GM23338 (cell line): ENCODE measurements around the gene EVL. TPM values are rescaled to one million over a fixed set of nuclear protein-coding genes. Genes with fewer than 3 reads are reported as not detected.

Experiments used
- CREB1 ChIP-seq: fragments of 250-450 bp; sonication (Bioruptor Pico); IDR thresholded peaks from 2 replicates; pipeline ENCODE4 v1.5.0; 2020; ENCODE audit warnings: low read depth, mild to moderate bottlenecking, moderate library complexity
- ETS1 ChIP-seq: IDR thresholded peaks from 2 replicates; pipeline ENCODE4 v1.6.1; 2016; ENCODE audit warnings: antibody characterized with exemption
- EZH2 ChIP-seq: fragments of 200-600 bp; sonication (generic); IDR thresholded peaks from one replicate; pipeline ENCODE4 v1.8.0; 2017; ENCODE audit warnings: antibody characterized with exemption, mild to moderate bottlenecking, low read depth; ENCODE audit not compliant: unreplicated experiment
- REST ChIP-seq: IDR thresholded peaks from one replicate; pipeline ENCODE4 v1.6.1; 2018; ENCODE audit warnings: antibody characterized with exemption; ENCODE audit not compliant: unreplicated experiment
- ZNF114 ChIP-seq: fragments of 250-450 bp; sonication (Bioruptor Pico); IDR thresholded peaks from 2 replicates; pipeline ENCODE4 v1.5.0; 2020; ENCODE audit warnings: mild to moderate bottlenecking, moderate library complexity
- ZNF462 ChIP-seq: fragments of 250-450 bp; sonication (Bioruptor Pico); IDR thresholded peaks from 2 replicates; pipeline ENCODE4 v1.5.0; 2020; ENCODE audit warnings: mild to moderate bottlenecking, moderate library complexity
- polyA plus RNA-seq: library from polyadenylated mRNA; unstranded; fragments of >200 nt; fragmentation: Nextera tagmentation; extraction: Ambion mirVana; gene quantifications from 2 replicates; pipeline ENCODE4 v1.2.1, GENCODE V29; 2016
- total RNA-seq: library from RNA; depleted of rRNA; stranded (reverse); fragments of >200 nt; shearing (Covaris generic); gene quantifications from 2 replicates; pipeline ENCODE4 v1.2.3, GENCODE V29; 2014
- TF ChIP-seq, protein P1 (sequence below), 2 experiments: fragments of 200-600 bp in 1 of 2; sonication (generic) in 1 of 2; conservative IDR thresholded peaks; 2 replicates each; pipeline versions ENCODE4 v1.5.1 to v1.6.1; 2016 to 2017; ENCODE audit warnings: antibody characterized with exemption in 2 of 2, low read depth in 2 of 2, mild to moderate bottlenecking in 2 of 2, moderate library complexity in 1 of 2

Gene EVL
- total and polyA plus RNA-seq, 2 experiments from 2014 or later: 28.2 to 50.5 TPM

GRCh38 chr14:100126401-100126800, 61.2 kb downstream of the EVL start (continued):
- TF ChIP-seq ZNF462 (no peak), ETS1 (no peak), REST (no peak), CREB1 (CRISPR knock-in tag) (no peak), EZH2 (no peak), ZNF114 (no peak)
- TF ChIP-seq, protein P1, sequence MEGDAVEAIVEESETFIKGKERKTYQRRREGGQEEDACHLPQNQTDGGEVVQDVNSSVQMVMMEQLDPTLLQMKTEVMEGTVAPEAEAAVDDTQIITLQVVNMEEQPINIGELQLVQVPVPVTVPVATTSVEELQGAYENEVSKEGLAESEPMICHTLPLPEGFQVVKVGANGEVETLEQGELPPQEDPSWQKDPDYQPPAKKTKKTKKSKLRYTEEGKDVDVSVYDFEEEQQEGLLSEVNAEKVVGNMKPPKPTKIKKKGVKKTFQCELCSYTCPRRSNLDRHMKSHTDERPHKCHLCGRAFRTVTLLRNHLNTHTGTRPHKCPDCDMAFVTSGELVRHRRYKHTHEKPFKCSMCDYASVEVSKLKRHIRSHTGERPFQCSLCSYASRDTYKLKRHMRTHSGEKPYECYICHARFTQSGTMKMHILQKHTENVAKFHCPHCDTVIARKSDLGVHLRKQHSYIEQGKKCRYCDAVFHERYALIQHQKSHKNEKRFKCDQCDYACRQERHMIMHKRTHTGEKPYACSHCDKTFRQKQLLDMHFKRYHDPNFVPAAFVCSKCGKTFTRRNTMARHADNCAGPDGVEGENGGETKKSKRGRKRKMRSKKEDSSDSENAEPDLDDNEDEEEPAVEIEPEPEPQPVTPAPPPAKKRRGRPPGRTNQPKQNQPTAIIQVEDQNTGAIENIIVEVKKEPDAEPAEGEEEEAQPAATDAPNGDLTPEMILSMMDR (conservative IDR thresholded peaks at IDR 0.05; ENCODE audit: low read depth in 2 of 2): no peak
